Tibial nerve (tissue), 4 donors: ENCODE data around the gene GOLM1.

Experiments
- EP300 ChIP-seq, 2 donors: sonication (generic); formaldehyde crosslinking; IDR thresholded peaks; one replicate each; pipeline ENCODE4 v1.6.1; 2017; ENCODE audit warnings: antibody characterized with exemption in 2 of 2, mild to moderate bottlenecking in 1 of 2
- POLR2A ChIP-seq, 2 donors: fragments of 450-650 bp; IDR thresholded peaks; one replicate each; pipeline ENCODE4 v1.6.1; 2017; ENCODE audit warnings: antibody characterized with exemption in 2 of 2, mild to moderate bottlenecking in 2 of 2, moderate library complexity in 2 of 2
- TF ChIP-seq, protein P1 (sequence below), 5 experiments: fragments of 200-600 bp in 3 of 5; fragments of 450-650 bp in 2 of 5; sonication (generic) in 3 of 5; IDR thresholded peaks; one replicate each; pipeline ENCODE4 v1.5.1; 2016 to 2019; ENCODE audit warnings: antibody characterized with exemption in 5 of 5, mild to moderate bottlenecking in 3 of 5, moderate library complexity in 2 of 5

DNA sequence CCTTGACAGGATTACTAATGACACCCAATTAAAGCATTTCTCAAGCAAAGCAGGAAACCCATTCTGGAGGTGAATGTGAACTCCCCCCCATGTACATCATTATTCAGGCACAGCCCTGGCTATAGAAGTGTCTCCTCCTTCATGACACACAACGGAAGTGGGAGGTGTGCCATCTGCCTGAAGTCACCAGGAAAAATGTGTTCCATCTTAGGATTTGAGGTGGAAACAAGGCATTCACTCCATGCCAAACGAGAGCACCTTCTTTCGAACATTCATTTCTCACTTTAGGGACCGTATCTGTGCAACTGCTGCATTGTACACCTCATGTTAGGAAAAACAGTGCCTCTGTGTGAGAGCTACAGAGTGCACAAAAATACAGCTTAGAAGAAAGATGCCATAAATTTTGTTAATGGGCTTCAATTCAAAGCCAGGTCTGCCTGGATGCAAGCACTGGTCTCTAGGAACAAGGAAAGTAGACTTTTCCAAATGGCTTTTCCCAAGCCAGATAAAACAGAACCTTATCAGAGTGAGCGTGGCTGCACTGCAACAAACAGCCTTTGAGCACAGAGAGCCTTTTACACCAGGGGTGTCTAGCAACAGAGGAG lies 19.4 kb downstream of the GOLM1 start:
- TF ChIP-seq, protein P1, sequence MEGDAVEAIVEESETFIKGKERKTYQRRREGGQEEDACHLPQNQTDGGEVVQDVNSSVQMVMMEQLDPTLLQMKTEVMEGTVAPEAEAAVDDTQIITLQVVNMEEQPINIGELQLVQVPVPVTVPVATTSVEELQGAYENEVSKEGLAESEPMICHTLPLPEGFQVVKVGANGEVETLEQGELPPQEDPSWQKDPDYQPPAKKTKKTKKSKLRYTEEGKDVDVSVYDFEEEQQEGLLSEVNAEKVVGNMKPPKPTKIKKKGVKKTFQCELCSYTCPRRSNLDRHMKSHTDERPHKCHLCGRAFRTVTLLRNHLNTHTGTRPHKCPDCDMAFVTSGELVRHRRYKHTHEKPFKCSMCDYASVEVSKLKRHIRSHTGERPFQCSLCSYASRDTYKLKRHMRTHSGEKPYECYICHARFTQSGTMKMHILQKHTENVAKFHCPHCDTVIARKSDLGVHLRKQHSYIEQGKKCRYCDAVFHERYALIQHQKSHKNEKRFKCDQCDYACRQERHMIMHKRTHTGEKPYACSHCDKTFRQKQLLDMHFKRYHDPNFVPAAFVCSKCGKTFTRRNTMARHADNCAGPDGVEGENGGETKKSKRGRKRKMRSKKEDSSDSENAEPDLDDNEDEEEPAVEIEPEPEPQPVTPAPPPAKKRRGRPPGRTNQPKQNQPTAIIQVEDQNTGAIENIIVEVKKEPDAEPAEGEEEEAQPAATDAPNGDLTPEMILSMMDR (IDR thresholded peaks at IDR 0.05): no peak
- TF ChIP-seq EP300 (IDR thresholded peaks at IDR 0.05): no peak
- TF ChIP-seq POLR2A (IDR thresholded peaks at IDR 0.05): no peak
